Effector memory CD4-positive, alpha-beta T cell (primary cell): Measurements from ENCODE around the gene RASD2.

Source experiments
- DNase-seq, 3 donors: peaks; one replicate each; pipeline ENCODE4 v3.0.0-alpha.2; 2020
- H3K27ac ChIP-seq: 2 replicates; pipeline ENCODE4 v1.7.0; 2013; ENCODE audit warnings: mild to moderate bottlenecking, low read length, moderate library complexity; ENCODE audit not compliant: insufficient read depth, poor library complexity, severe bottlenecking
- H3K27me3 ChIP-seq: replicated peaks from 2 replicates; pipeline ENCODE4 v1.7.0; 2013; ENCODE audit warnings: mild to moderate bottlenecking, low read length; ENCODE audit not compliant: insufficient read depth, control insufficient read depth, poor library complexity, severe bottlenecking
- H3K36me3 ChIP-seq: 2 replicates; pipeline ENCODE4 v1.7.0; 2013; ENCODE audit warnings: mild to moderate bottlenecking, low read length, moderate library complexity; ENCODE audit not compliant: control insufficient read depth, insufficient read depth
- H3K4me1 ChIP-seq: 2 replicates; pipeline ENCODE4 v1.7.0; 2013; ENCODE audit warnings: low read length, mild to moderate bottlenecking; ENCODE audit not compliant: control insufficient read depth, insufficient read depth, poor library complexity, severe bottlenecking
- H3K4me3 ChIP-seq: 2 replicates; pipeline ENCODE4 v1.7.0; 2013; ENCODE audit warnings: low read length, low read depth, mild to moderate bottlenecking; ENCODE audit not compliant: insufficient read depth, poor library complexity, severe bottlenecking
- H3K9me3 ChIP-seq: 2 replicates; pipeline ENCODE4 v1.7.0; 2013; ENCODE audit warnings: mild to moderate bottlenecking, low read length, moderate library complexity; ENCODE audit not compliant: control insufficient read depth

Gene RASD2

GRCh38 chr22:35558031-35558430 lies 17.4 kb downstream of the RASD2 start:
- Histone ChIP-seq H3K27ac (no peak overlapping the region), H3K9me3 (no peaks in the 10 kb centered on the region), H3K4me3 (no peak overlapping the region), H3K4me1 (peaks cover 6% of the 10 kb centered on the region), H3K27me3 (no peaks in the 10 kb centered on the region), H3K36me3 (no peaks in the 10 kb centered on the region)
- DNase-seq, result no peak

- Histone ChIP-seq H3K27ac (no peak overlapping the region), H3K27me3 (no peaks in the 10 kb centered on the region)
- DNase-seq, result no peak
These were observed 18.1 kb downstream of the RASD2 start for GRCh38 chr22:35558719-35559118.

DNA sequence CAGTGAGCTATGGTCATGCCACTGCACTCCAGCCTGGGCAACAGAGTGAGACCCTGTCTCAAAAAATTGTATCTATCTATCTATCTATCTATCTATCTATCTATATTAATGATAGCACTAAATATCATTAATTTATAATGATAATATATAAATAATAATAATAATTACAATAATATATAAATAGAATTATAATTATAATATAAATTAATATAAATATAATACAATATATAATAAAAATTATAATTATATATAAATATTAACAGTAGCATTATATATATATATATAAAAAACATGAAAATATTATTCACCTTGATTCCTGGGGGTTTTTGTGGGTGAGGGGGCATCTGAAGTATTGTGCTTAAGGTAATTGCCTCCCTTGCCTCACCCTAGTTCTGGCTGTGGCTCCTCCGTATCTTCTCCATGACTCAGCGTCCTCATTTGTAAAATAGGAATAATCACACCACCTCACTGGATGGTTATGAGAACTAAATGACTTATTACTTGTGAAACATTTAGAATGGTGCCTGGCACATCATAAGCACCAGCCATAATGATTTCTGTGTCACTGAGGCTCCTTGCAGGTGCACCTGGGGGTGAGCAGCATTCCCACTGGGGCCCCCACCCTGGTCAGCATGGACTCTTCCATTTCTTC lies 18.8 kb downstream of the RASD2 start:
- H3K27ac ChIP-seq, result no peak overlapping the region
- no peaks in the 10 kb centered on the region for H3K36me3 ChIP-seq
- no peaks in the 10 kb centered on the region for H3K4me1 ChIP-seq
- H3K27me3 ChIP-seq, result no peaks in the 10 kb centered on the region
- no peak for DNase-seq
- no peak overlapping the region for H3K4me3 ChIP-seq
- no peaks in the 10 kb centered on the region for H3K9me3 ChIP-seq

More at GRCh38 chr22:35558719-35559118, 18.1 kb downstream of the RASD2 start:
- no peak overlapping the region for H3K4me3 ChIP-seq
- H3K9me3 ChIP-seq, result no peaks in the 10 kb centered on the region
- H3K4me1 ChIP-seq, result peaks cover under 1% of the 10 kb centered on the region
- no peaks in the 10 kb centered on the region for H3K36me3 ChIP-seq

- H3K27me3 ChIP-seq, result no peaks in the 10 kb centered on the region
- H3K4me1 ChIP-seq, result no peaks in the 10 kb centered on the region
- no peaks in the 10 kb centered on the region for H3K36me3 ChIP-seq
- H3K9me3 ChIP-seq, result no peaks in the 10 kb centered on the region
- no peak overlapping the region for H3K27ac ChIP-seq
- H3K4me3 ChIP-seq, result no peak overlapping the region
- DNase-seq, result no peak
These were observed 19.7 kb downstream of the RASD2 start for GRCh38 chr22:35560366-35560765.

GRCh38 chr22:35560824-35561223 lies 20.2 kb downstream of the RASD2 start:
- H3K36me3 ChIP-seq, result no peaks in the 10 kb centered on the region
- no peak for DNase-seq
- H3K27me3 ChIP-seq, result no peaks in the 10 kb centered on the region
- H3K9me3 ChIP-seq, result no peaks in the 10 kb centered on the region
- no peak overlapping the region for H3K4me3 ChIP-seq
- H3K4me1 ChIP-seq, result no peaks in the 10 kb centered on the region
- no peak overlapping the region for H3K27ac ChIP-seq

- Histone ChIP-seq H3K36me3 (no peaks in the 10 kb centered on the region), H3K9me3 (no peaks in the 10 kb centered on the region), H3K27ac (no peak overlapping the region), H3K4me1 (no peaks in the 10 kb centered on the region), H3K4me3 (no peak overlapping the region), H3K27me3 (no peaks in the 10 kb centered on the region)
- no peak for DNase-seq
These were observed 21.3 kb downstream of the RASD2 start for GRCh38 chr22:35561796-35562526.

DNA sequence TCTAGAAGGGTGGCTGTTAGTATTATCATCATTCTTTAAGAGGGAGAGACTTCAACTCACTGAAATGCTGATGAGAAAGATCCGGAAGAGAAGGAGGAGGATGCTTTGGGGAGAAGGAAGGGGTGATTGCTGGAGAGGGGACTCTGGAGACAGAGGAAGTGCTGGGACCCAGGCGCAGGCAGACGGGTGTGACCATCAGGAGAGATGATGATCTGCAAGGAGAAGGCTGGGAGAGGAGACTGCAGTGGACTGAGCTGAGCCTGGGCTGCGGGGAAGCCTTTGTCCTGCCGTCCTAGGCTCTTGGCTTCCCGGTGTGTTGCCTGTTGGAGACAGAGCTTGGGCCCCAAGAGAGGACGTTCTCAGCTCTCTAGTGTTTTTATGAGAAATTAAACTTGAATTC lies 22.6 kb downstream of the RASD2 start:
- H3K36me3 ChIP-seq, result no peaks in the 10 kb centered on the region
- no peaks in the 10 kb centered on the region for H3K9me3 ChIP-seq
- H3K4me1 ChIP-seq, result no peaks in the 10 kb centered on the region
- no peaks in the 10 kb centered on the region for H3K27me3 ChIP-seq
- no peak for DNase-seq
- H3K4me3 ChIP-seq, result no peak overlapping the region
- H3K27ac ChIP-seq, result no peak overlapping the region

DNA sequence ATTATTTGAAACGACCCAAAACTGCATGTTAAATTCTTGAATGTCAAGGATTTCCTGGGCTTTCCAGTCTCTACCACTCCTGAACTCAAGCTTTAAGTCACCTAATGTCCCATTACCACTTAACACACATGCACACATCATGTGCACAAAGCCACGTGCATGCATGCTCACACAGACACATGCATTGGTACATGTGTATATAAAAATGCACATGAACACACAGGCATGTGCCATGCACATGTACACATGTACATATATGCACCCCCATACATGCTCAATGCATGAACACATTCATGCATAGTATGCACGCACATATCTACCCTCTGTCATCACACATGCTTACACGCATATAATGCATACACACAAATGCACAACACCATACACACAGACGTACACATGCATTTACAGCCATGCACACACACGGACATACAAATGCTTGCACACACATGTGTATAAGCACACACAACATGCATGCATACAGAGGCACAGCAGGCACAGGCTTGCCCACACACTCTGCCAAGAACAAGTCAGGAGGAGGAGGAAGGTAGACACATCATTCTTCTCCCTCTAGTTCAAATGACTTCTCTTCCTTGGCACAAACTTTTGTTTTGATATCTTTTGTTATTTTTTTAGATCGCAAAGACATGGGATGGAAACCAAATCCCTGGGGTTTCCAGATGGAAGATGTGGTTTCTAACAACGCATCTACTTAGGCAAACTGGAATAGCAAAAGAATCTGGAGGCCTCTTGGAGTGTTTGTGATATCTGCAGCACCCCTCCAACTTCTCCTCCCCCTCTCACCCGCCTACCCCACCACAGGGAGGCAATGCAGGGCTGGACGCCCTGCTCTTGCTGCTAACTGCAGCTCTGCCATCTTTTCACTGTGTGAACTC lies 24.6 kb downstream of the RASD2 start:
- no peaks in the 10 kb centered on the region for H3K4me1 ChIP-seq
- no peaks in the 10 kb centered on the region for H3K36me3 ChIP-seq
- no peak for DNase-seq
- H3K27me3 ChIP-seq, result no peaks in the 10 kb centered on the region
- H3K27ac ChIP-seq, result no peak overlapping the region
- H3K9me3 ChIP-seq, result no peaks in the 10 kb centered on the region
- H3K4me3 ChIP-seq, result no peak overlapping the region

GRCh38 chr22:35567351-35568141 lies 26.9 kb downstream of the RASD2 start:
- no peaks in the 10 kb centered on the region for H3K27me3 ChIP-seq

More at GRCh38 chr22:35567351-35568141, 26.9 kb downstream of the RASD2 start:
- no peaks in the 10 kb centered on the region for H3K9me3 ChIP-seq
- no peaks in the 10 kb centered on the region for H3K4me1 ChIP-seq
- no peak for DNase-seq
- H3K36me3 ChIP-seq, result no peaks in the 10 kb centered on the region
- no peak overlapping the region for H3K27ac ChIP-seq
- no peak overlapping the region for H3K4me3 ChIP-seq
